ENCODE data around the gene IGFL4.

The IGFL4 gene

GRCh38 chr19:46040952-46041500, at the start of gene IGFL4:
IGFL4 (minus strand) TSS chr19:46041002; CDS start chr19:46040962, 40 bp downstream.
- DNase-seq, result no peak

GRCh38 chr19:46090444-46090843, 49.6 kb upstream of the IGFL4 start:
- no peak for DNase-seq

- DNase-seq, result no peak
Observed at GRCh38 chr19:46089432-46089831, 48.6 kb upstream of the IGFL4 start.

- no peak for DNase-seq
Observed at GRCh38 chr19:46088101-46088500, 47.3 kb upstream of the IGFL4 start.

DNA sequence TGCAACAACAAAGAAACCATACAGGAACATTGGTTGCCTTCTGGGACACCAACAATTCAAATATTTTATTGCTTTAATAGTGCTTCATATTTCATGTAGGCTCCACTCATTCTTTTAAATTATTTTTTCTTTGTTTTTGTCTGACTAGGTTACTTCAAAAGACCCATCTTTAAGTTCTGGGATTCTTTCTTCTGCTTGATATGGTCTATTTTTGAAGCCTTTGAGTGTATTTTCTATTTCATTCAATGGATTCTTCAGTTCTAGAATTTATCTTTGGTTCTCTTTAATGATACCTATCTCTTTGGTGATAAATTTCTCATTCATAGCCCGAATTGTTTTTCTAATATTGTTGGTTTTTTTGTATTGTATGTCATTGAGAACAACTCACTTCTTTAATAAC, 45.1 kb upstream of the IGFL4 start:
- DNase-seq, result no peak

GRCh38 chr19:46082728-46083050, 41.9 kb upstream of the IGFL4 start:
- DNase-seq, result no peak

DNA sequence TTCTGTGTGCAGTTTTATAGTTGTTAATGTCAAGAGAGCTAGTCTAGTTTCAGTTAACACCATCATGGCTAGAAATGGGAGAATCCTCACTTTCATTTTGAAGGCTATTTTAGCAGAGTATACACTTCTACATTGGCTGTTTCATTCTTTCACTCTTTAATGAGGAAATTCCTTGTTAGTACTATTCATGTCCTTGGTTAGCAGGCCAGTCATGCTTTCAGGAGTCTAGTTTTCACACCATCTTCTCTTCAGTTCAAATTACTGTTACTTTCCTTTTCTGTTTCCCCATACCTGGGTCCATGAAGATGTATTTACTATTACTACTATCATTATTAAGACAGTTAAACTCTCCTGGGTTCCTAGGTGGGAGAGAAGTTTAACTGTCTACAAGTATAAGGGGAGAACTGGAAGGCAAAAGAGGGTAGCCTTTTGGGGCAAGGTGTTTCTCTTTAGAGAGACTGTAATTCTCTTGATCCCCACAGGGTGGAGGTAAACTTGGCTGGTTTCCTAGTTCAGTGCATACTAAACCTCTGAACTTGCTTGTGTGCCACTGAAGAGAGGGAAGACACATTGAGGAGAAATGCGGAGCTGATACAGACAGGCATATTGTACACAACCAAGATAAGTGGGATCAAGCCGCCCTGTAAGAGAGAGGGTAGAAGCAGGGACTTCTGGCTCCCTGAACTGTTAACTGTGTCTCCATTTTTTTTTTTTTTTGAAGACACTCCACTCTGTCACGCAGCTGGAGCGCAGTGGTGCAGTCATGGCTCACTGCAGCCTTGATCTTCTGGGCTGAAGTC, 41.3 kb upstream of the IGFL4 start:
- DNase-seq, result peak; percentile 38

DNA sequence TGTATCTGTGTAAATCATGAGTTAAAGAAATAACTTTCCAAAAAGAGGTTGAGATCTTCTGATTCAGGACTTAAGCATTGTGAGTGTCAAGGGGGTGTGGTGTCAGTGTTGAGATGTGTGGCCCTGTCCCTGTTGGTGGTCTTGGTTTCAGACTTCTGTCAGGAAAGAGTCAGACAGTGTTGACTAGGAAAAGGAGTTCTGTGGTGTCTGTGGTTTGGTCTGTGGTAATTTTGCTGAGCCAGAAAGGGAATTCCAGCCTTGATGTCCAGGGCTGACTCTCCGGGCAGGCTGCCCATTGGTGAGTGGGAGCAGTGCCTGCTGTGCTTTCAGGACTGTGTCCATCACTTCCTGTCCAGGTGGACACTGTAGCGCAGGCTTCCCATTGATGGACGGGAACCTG, 39.8 kb upstream of the IGFL4 start:
- DNase-seq, result no peak

DNA sequence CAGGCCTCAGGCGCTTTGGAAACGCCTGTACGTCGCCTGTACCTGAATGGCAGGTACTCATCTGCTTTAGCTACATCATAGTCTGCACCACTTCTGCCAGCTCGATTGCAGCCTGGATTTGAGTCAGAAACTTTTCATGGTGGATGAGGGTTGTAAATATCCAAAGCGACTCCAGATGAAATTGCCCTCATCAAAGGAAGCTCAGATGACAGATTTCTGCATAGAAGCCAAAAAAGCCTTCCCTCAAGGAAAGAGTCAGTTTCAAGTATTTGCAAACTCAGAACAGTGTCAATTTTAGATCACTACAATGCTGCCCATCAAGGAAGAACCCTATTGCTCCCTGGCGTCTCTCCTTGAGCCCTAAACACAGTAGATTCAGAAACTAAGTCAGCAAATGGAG, 38.8 kb upstream of the IGFL4 start:
- no peak for DNase-seq

DNA sequence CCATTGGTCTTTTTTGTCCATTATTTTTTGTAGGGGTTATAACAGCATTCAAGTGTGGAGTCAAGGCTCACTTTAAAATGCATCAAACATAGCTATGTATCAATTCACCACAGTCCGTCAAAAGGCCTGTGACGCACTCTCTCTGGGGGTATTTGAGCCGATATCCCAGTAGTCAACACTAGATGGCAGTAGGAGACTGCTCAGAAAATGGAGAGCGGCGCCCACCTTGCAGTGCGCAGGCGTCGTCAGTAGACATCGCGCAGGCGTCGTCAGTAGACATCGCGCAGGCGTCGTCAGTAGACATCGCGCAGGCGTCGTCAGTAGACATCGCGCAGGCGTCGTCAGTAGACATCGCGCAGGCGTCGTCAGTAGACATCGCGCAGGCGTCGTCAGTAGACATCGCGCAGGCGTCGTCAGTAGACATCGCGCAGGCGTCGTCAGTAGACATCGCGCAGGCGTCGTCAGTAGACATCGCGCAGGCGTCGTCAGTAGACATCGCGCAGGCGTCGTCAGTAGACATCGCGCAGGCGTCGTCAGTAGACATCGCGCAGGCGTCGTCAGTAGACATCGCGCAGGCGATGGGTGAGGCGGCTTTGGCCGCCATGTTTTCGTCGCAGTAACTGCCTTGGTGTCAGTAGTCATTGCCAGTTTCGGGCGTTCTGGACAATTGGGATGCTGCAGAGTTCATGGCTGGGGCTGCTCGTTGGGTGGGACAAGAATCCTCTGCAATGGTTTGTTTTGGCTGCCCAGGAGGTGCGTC, 38.0 kb upstream of the IGFL4 start:
- peak; percentile 87 for DNase-seq

GRCh38 chr19:46077815-46078167, 37.0 kb upstream of the IGFL4 start:
- no peak for DNase-seq

- peak; percentile 92 for DNase-seq
Observed at GRCh38 chr19:46076951-46077814, 36.4 kb upstream of the IGFL4 start.

DNA sequence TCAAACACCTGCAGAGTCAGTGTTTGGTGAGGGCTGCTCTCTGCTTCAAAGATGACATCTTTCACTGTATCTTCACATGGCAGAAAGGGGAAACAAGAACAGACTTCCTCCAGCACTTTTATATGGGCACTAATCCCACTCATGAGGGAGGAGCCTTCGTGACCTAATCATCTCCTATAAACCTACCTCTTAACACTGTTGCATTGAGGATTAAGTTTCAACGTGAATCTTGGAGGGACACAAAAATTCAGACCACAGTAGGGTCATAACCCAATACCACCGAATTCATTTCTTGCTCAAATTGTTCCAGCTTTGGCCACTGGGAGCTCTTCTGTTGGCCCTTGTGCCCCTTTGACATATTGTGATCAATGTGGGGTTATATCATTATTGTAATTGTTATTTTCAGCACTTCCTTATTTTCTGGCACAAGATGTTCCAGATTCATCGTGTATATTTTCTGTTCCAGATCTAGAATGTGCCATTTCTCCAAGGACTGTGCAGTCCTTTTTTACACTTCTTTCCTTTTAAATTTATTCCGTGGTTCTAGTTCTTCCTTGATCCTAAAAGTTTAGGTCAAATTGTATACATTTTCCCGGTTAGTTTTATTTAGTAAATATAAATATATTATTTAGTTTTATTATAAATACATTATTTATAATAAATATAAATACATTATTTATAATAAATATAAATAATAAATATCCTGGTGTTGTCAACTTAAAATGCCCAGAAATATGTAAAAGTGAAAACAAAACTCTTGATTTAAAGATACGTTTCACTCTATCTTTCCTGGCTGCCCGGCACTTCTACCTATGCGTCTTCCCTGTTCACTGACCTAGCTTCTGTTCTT, 35.5 kb upstream of the IGFL4 start:
- DNase-seq, result no peak

GRCh38 chr19:46073268-46073922, 32.6 kb upstream of the IGFL4 start:
- DNase-seq, result no peak

DNA sequence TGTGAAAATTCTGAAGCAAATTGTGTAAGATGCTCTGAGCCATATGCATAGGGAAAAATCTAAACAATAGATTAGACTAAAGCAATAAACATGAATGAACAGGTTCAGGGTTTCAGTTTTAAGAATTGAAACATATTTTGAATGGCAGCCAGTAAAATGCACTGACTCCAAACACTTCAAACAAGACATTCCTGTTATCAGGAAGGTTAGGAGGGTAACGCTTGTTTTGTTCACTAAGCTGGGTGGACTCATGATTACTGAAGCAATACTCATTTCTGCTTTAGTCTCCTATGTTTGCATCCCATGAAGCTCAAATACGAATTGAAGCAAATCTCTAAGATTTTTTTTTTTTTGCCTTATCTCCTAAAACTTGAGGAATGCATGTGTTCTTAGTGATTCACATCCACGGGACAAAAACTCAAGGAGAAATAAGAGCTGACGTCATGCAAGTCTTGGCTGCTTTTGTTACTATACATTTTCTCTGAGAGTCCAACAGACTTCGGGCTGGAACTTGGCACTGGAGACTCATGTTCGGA, 29.1 kb upstream of the IGFL4 start:
- DNase-seq, result no peak

- DNase-seq, result no peak
Observed at GRCh38 chr19:46068345-46069258, 27.8 kb upstream of the IGFL4 start.

DNA sequence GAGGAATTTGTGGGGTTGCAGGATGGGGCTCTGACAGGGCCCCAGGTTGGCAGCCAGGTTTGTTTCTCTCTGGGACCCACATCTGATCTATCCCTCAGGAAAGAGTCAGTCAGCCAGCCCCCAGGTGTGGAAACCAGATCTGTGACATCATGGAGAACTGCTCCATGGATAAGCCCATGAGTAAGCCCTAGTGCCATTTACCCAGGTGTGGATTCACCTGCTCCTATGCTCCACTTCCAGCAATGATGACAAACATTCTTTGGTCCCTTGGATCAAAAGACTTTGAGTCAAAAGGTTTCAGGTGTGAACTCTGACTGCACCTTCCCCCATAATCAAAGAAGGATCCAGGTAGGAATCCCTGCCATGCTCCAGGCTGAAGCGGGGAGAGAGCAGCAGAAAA, 26.9 kb upstream of the IGFL4 start:
- DNase-seq, result no peak

- no peak for DNase-seq
Observed at GRCh38 chr19:46066471-46066870, 25.7 kb upstream of the IGFL4 start.

GRCh38 chr19:46065486-46066071, 24.8 kb upstream of the IGFL4 start:
- no peak for DNase-seq

DNA sequence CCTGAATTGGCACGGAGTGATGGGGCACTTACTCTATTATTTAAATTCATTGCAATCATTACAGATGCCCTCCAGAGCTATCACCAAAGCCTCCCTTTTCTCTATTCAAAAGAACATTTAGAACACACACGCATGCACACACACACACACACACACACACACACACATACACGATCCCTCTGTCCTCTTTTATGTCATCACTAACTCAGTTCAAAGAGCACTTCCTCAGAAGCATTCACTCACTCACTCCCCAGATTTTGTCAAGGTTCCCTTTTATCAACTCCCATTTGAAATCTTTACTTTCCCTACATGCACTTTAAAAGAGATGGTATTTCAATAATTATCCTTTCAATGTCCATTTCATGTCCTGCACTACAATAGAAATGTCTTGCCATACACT, 22.4 kb upstream of the IGFL4 start:
- no peak for DNase-seq
